SK-N-SH treated with all-trans-retinoic acid at 6 μM for 48 hours (cell line): ENCODE data around the gene GNG14.
"Not testable (repeated sequence)": the region's sequence is repeated elsewhere in the genome, so short reads cannot be mapped to it uniquely, and the experiment has no call there.

Experiments used
- ATAC-seq: fragments of 200-7000 bp; cut with Tn5 transposase; 3 replicates; pipeline ENCODE4 v1.9.1; 2020; ENCODE audit warnings: mild to moderate bottlenecking, moderate library complexity
- ARNTL ChIP-seq: fragments of 450-650 bp; formaldehyde crosslinking; IDR thresholded peaks from 2 replicates; pipeline ENCODE4 v1.5.0; 2020; ENCODE audit warnings: low read depth, mild to moderate bottlenecking, moderate library complexity, borderline replicate concordance
- BACH2 ChIP-seq: fragments of 250-450 bp; sonication (Bioruptor Pico); IDR thresholded peaks from 2 replicates; pipeline ENCODE4 v1.9.0; 2021; ENCODE audit warnings: mild to moderate bottlenecking, borderline replicate concordance
- CSDC2 ChIP-seq: fragments of 250-450 bp; sonication (Bioruptor Pico); IDR thresholded peaks from 2 replicates; pipeline ENCODE4 v1.5.0; 2020; ENCODE audit warnings: mild to moderate bottlenecking, moderate library complexity
- ESRRG ChIP-seq: fragments of 250-450 bp; sonication (Bioruptor Pico); IDR thresholded peaks from 2 replicates; pipeline ENCODE4 v1.6.1; 2021; ENCODE audit warnings: mild to moderate bottlenecking
- GLIS3 ChIP-seq: fragments of 250-450 bp; sonication (Bioruptor Pico); IDR thresholded peaks from 2 replicates; pipeline ENCODE4 v1.5.0; 2020; ENCODE audit warnings: mild to moderate bottlenecking, moderate library complexity
- ISL1 ChIP-seq: fragments of 250-450 bp; sonication (Bioruptor Pico); IDR thresholded peaks from 2 replicates; pipeline ENCODE4 v2.1.2; 2022; ENCODE audit warnings: mild to moderate bottlenecking, moderate library complexity
- PPARA ChIP-seq: fragments of 250-450 bp; sonication (Bioruptor Pico); IDR thresholded peaks from 2 replicates; pipeline ENCODE4 v1.5.0; 2020; ENCODE audit warnings: mild to moderate bottlenecking, borderline replicate concordance
- RARB ChIP-seq: fragments of 250-450 bp; sonication (Bioruptor Pico); IDR thresholded peaks from 2 replicates; pipeline ENCODE4 v1.8.0; 2021; ENCODE audit warnings: mild to moderate bottlenecking, moderate library complexity
- SNAI2 ChIP-seq: fragments of 250-450 bp; sonication (Bioruptor Pico); IDR thresholded peaks from 2 replicates; pipeline ENCODE4 v1.5.0; 2020; ENCODE audit warnings: mild to moderate bottlenecking, moderate library complexity
- TOX ChIP-seq: fragments of 250-450 bp; sonication (Bioruptor Pico); IDR thresholded peaks from 2 replicates; pipeline ENCODE4 v1.8.0; 2021; ENCODE audit warnings: mild to moderate bottlenecking, moderate library complexity, borderline replicate concordance
- ZC3H10 ChIP-seq: fragments of 250-450 bp; sonication (Bioruptor Pico); IDR thresholded peaks from 2 replicates; pipeline ENCODE4 v1.5.1; 2021; ENCODE audit warnings: mild to moderate bottlenecking, moderate library complexity
- ZFP3 ChIP-seq: fragments of 250-450 bp; sonication (Bioruptor Pico); IDR thresholded peaks from 2 replicates; pipeline ENCODE4 v1.5.0; 2020; ENCODE audit warnings: mild to moderate bottlenecking, moderate library complexity
- ZNF565 ChIP-seq: fragments of 450-650 bp; formaldehyde crosslinking; conservative IDR thresholded peaks from 2 replicates; pipeline ENCODE4 v1.5.0; 2020; ENCODE audit warnings: low read depth, mild to moderate bottlenecking, moderate library complexity
- ZNF8 ChIP-seq: fragments of 450-650 bp; formaldehyde crosslinking; IDR thresholded peaks from 2 replicates; pipeline ENCODE4 v1.5.0; 2020; ENCODE audit warnings: mild to moderate bottlenecking, moderate library complexity
- TF ChIP-seq, protein P1 (sequence below): fragments of 250-450 bp; sonication (Bioruptor Pico); IDR thresholded peaks from 2 replicates; pipeline ENCODE4 v1.8.0; 2020; ENCODE audit warnings: mild to moderate bottlenecking, moderate library complexity, borderline replicate concordance
- TF ChIP-seq, protein P2 (sequence below): fragments of 250-450 bp; sonication (Bioruptor Pico); IDR thresholded peaks from 2 replicates; pipeline ENCODE4 v1.5.1; 2020; ENCODE audit warnings: low read depth, mild to moderate bottlenecking, moderate library complexity
- TF ChIP-seq, protein P3 (sequence below): fragments of 250-450 bp; sonication (Bioruptor Pico); IDR thresholded peaks from 2 replicates; pipeline ENCODE4 v1.5.0; 2020; ENCODE audit warnings: mild to moderate bottlenecking, moderate library complexity

Gene GNG14

DNA sequence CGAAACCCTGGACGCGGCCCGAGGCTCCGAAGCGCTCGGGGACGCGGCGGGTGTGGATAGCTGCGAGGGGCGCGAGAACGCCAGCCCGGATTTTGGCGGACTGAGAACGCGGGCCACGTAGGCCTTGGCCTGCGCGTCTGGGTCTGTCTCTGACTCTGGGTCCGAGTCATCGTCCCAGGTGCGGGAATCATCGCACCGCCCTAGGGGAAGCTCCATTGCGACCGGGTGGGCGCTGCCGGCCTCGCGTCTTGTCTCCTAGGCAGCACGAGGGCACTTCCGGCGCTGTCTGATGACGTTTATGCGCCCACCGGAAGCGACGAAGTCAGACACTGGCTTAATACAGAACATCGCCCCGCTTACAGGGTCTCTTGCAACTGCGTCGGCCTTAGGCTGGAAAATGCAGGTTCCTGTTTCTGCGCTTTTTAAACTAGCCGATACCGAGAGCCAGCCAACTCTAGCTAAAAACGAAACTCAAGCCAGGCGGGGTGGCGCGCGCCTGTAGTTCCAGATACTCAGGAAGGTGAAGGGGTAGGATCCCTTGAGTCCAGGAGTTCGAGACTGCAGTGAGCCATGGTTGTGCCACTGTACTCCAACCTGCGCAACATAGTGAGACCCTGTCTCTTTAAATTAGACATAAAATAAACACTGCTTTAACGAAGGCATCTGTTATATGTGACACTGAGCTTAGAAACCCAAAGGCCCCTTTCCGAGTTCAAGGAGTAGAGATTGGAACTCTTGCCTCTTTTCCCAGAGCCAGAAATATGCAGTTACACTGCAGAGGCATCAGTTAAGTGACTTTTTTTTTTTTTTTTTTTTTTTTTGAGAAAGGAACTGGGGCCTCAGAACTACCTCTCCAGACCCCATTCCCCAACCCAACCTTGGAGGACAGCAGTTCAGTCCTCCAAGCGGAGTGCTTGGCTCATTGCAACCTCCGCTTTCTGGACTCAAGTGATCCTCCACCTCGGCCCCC lies 8.9 kb downstream of the GNG14 start, which contains the start of gene FBXW9:
Gene FBXW9 (minus strand): TSS at position 266 of the 970 bp plus-strand sequence. CDS start 50 bp downstream, at position 216.
- ATAC-seq: peak; percentile 91
- TF ChIP-seq ZNF8 (CRISPR knock-in tag): 0 out of 2 replicates have a peak, but pooled peaks have one; percentile 22
- TF ChIP-seq GLIS3 (CRISPR knock-in tag): 0 out of 2 replicates have a peak, but pooled peaks have one; percentile 26
- no peak for TF ChIP-seq ZNF565 (CRISPR knock-in tag)
- TF ChIP-seq ZFP3 (CRISPR knock-in tag): no peak
- 0 out of 2 replicates have a peak, but pooled peaks have one; percentile 5 for TF ChIP-seq TOX (CRISPR knock-in tag)
- TF ChIP-seq ESRRG (CRISPR knock-in tag): 0 out of 2 replicates have a peak, but pooled peaks have one; percentile 73

DNA sequence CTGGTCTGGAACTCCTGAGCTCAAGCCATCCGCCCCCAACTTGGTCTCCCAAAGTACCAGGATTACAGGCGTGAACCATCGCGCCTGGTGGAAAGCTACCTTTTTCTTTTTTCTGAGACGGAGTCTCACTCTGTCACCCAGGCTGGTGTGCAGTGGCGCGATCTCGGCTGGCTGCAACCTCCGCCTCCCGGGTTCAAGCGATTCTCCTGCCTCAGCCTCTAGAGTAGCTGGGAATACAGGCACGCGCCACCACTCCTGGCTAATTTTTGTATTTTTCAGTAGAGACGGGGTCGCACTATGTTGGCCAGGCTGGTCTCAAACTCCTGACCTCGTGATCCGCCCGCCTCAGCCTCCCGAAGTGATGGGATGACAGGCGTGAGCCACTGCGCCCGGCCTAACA lies 9.6 kb downstream of the GNG14 start:
- not testable (repeated sequence) for ATAC-seq

DNA sequence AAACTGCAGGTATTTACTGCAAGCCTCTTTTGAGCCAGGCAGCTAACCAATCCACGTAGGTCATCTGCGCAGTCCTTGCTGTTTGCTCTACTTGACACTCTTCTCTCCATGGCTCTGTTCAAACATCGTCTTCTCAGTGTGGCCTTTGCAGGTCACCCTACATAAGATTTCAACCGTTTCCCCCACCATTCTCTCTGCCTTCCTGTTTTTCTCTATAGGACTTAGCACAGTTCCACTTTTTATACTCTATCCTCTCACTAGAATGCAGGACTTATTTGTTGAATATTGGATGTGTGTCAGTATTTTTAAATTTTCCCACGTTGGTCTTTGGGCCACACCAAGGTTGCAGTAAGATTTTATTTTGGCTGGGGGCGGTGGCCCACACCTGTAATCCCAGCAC lies 10.3 kb downstream of the GNG14 start:
- TF ChIP-seq ESRRG (CRISPR knock-in tag) (no peak), GLIS3 (CRISPR knock-in tag) (no peak), RARB (no peak), SNAI2 (no peak), ZFP3 (CRISPR knock-in tag) (no peak), ZC3H10 (CRISPR knock-in tag) (no peak), TOX (CRISPR knock-in tag) (no peak), ZNF8 (CRISPR knock-in tag) (no peak), PPARA (no peak)
- TF ChIP-seq, protein P1, sequence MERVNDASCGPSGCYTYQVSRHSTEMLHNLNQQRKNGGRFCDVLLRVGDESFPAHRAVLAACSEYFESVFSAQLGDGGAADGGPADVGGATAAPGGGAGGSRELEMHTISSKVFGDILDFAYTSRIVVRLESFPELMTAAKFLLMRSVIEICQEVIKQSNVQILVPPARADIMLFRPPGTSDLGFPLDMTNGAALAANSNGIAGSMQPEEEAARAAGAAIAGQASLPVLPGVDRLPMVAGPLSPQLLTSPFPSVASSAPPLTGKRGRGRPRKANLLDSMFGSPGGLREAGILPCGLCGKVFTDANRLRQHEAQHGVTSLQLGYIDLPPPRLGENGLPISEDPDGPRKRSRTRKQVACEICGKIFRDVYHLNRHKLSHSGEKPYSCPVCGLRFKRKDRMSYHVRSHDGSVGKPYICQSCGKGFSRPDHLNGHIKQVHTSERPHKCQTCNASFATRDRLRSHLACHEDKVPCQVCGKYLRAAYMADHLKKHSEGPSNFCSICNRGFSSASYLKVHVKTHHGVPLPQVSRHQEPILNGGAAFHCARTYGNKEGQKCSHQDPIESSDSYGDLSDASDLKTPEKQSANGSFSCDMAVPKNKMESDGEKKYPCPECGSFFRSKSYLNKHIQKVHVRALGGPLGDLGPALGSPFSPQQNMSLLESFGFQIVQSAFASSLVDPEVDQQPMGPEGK (CRISPR knock-in tag): no peak
- TF ChIP-seq, protein P2, sequence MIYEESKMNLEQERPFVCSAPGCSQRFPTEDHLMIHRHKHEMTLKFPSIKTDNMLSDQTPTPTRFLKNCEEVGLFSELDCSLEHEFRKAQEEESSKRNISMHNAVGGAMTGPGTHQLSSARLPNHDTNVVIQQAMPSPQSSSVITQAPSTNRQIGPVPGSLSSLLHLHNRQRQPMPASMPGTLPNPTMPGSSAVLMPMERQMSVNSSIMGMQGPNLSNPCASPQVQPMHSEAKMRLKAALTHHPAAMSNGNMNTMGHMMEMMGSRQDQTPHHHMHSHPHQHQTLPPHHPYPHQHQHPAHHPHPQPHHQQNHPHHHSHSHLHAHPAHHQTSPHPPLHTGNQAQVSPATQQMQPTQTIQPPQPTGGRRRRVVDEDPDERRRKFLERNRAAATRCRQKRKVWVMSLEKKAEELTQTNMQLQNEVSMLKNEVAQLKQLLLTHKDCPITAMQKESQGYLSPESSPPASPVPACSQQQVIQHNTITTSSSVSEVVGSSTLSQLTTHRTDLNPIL (CRISPR knock-in tag): no peak
- TF ChIP-seq, all 23 proteins: peak for 0
- ATAC-seq: no peak

DNA sequence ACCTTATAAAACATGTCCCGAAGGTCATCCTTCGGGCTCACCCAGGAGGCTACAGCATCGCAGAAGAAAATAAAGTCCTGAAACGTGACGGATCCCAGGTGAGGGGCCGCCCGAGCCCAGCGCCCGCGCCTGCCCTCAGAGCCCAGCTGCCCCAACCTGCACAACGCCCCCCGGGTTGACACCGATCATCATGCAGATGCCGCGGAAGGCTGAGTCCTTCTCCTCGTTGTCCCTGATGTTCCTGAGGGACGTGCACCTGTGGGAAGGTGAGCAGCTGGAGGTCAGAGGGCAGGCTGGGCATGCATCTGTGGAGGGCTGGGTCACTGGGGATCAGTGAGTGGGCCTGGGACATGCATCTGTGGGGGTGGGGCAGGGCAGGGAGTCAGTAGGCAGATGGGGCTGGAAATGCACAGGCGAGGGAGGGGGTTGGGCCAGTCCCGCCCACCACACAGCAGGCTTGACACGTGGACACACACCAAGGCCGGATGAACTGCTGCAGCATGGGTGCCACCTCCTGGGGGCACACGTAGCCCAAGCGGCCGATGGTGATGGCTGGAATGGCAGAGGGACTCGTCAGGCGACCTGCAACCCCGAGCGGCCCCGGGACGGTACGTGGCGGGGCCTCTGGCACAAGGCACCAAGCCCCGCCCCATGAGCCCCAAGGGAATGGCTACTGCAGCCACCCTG lies 13.9 kb downstream of the GNG14 start:
- no peak for TF ChIP-seq ARNTL
- no peak for TF ChIP-seq BACH2
- no peak for TF ChIP-seq TOX (CRISPR knock-in tag)
- TF ChIP-seq PPARA: no peak
- TF ChIP-seq, protein P3, sequence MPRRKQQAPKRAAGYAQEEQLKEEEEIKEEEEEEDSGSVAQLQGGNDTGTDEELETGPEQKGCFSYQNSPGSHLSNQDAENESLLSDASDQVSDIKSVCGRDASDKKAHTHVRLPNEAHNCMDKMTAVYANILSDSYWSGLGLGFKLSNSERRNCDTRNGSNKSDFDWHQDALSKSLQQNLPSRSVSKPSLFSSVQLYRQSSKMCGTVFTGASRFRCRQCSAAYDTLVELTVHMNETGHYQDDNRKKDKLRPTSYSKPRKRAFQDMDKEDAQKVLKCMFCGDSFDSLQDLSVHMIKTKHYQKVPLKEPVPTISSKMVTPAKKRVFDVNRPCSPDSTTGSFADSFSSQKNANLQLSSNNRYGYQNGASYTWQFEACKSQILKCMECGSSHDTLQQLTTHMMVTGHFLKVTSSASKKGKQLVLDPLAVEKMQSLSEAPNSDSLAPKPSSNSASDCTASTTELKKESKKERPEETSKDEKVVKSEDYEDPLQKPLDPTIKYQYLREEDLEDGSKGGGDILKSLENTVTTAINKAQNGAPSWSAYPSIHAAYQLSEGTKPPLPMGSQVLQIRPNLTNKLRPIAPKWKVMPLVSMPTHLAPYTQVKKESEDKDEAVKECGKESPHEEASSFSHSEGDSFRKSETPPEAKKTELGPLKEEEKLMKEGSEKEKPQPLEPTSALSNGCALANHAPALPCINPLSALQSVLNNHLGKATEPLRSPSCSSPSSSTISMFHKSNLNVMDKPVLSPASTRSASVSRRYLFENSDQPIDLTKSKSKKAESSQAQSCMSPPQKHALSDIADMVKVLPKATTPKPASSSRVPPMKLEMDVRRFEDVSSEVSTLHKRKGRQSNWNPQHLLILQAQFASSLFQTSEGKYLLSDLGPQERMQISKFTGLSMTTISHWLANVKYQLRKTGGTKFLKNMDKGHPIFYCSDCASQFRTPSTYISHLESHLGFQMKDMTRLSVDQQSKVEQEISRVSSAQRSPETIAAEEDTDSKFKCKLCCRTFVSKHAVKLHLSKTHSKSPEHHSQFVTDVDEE (CRISPR knock-in tag): no peak
- TF ChIP-seq ZNF8 (CRISPR knock-in tag): no peak
- ATAC-seq: no peak

DNA sequence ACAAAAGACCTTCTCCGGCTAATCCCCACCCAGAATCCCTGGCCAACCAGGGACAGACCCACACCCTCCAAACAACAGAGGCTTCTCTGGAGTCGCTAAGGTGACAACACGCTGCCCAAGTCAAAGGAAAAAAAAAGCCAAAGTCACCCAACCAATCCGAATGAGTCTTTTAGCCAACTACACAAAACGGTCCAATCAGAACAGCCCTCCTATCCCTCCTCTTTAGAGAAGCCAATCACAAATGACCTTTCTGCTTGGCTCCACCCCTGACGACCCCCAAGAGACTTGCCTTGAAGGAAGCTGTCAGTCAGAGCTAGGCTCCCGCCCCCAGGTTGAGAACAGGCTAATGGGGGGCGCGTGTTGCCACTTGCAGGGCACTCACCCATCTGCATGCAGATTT lies 15.2 kb downstream of the GNG14 start:
- ATAC-seq: peak; percentile 71
- TF ChIP-seq, protein P2 (CRISPR knock-in tag): no peak
- no peak for TF ChIP-seq ISL1 (CRISPR knock-in tag)
- TF ChIP-seq, protein P3 (CRISPR knock-in tag): no peak
- TF ChIP-seq CSDC2: no peak
- TF ChIP-seq, protein P1 (CRISPR knock-in tag): no peak
